SU-DHL-6 (cell line): ENCODE measurements around the gene GTF3C2.

Source experiments
- CTCF ChIP-seq: fragments of 200-600 bp; sonication (generic); IDR thresholded peaks from one replicate; pipeline ENCODE4 v1.5.1; 2017; ENCODE audit warnings: antibody characterized with exemption, mild to moderate bottlenecking, low read length, moderate library complexity; ENCODE audit not compliant: insufficient read depth, poor library complexity, severe bottlenecking
- EZH2phosphoT487 ChIP-seq: fragments of 200-600 bp; sonication (generic), shearing (Covaris generic); conservative IDR thresholded peaks from 2 replicates; pipeline ENCODE4 v1.6.1; 2018; ENCODE audit warnings: mild to moderate bottlenecking, antibody characterized with exemption, low read length, moderate library complexity, mixed read lengths

- no peak for TF ChIP-seq EZH2phosphoT487
- no peak for TF ChIP-seq CTCF
These were observed 71.6 kb downstream of the GTF3C2 start for GRCh38 chr2:27284996-27285395.
